SK-N-SH treated with all-trans-retinoic acid at 6 μM for 48 hours (cell line): ENCODE data around the gene COMT.

Experiments
- ARNTL ChIP-seq: fragments of 450-650 bp; formaldehyde crosslinking; IDR thresholded peaks from 2 replicates; pipeline ENCODE4 v1.5.0; 2020; ENCODE audit warnings: low read depth, mild to moderate bottlenecking, moderate library complexity, borderline replicate concordance
- CSDC2 ChIP-seq: fragments of 250-450 bp; sonication (Bioruptor Pico); IDR thresholded peaks from 2 replicates; pipeline ENCODE4 v1.5.0; 2020; ENCODE audit warnings: mild to moderate bottlenecking, moderate library complexity
- ISL1 ChIP-seq: fragments of 250-450 bp; sonication (Bioruptor Pico); IDR thresholded peaks from 2 replicates; pipeline ENCODE4 v2.1.2; 2022; ENCODE audit warnings: mild to moderate bottlenecking, moderate library complexity
- TCF4 ChIP-seq: fragments of 250-450 bp; sonication (Bioruptor Pico); IDR thresholded peaks from 2 replicates; pipeline ENCODE4 v1.8.0; 2021; ENCODE audit warnings: mild to moderate bottlenecking, moderate library complexity, borderline replicate concordance
- ZC3H10 ChIP-seq: fragments of 250-450 bp; sonication (Bioruptor Pico); IDR thresholded peaks from 2 replicates; pipeline ENCODE4 v1.5.1; 2021; ENCODE audit warnings: mild to moderate bottlenecking, moderate library complexity
- ZFP30 ChIP-seq: fragments of 450-650 bp; formaldehyde crosslinking; IDR thresholded peaks from 2 replicates; pipeline ENCODE4 v1.5.0; 2022; ENCODE audit warnings: mild to moderate bottlenecking, moderate library complexity
- ZNF8 ChIP-seq: fragments of 450-650 bp; formaldehyde crosslinking; IDR thresholded peaks from 2 replicates; pipeline ENCODE4 v1.5.0; 2020; ENCODE audit warnings: mild to moderate bottlenecking, moderate library complexity
- TF ChIP-seq, protein P1 (sequence below): fragments of 250-450 bp; sonication (Bioruptor Pico); IDR thresholded peaks from 2 replicates; pipeline ENCODE4 v1.8.0; 2021; ENCODE audit warnings: low read depth, mild to moderate bottlenecking, moderate library complexity, borderline replicate concordance
- TF ChIP-seq, protein P2 (sequence below): fragments of 250-450 bp; sonication (Bioruptor Pico); IDR thresholded peaks from 2 replicates; pipeline ENCODE4 v1.8.0; 2020; ENCODE audit warnings: mild to moderate bottlenecking, moderate library complexity, borderline replicate concordance

GRCh38 chr22:19959043-19959586 lies 17.5 kb downstream of the COMT start:
- TF ChIP-seq ZNF8 (CRISPR knock-in tag) (no peak), ZC3H10 (CRISPR knock-in tag) (no peak), ZFP30 (no peak), ISL1 (CRISPR knock-in tag) (no peak), TCF4 (no peak), CSDC2 (no peak), ARNTL (CRISPR knock-in tag) (no peak)
- TF ChIP-seq, protein P1, sequence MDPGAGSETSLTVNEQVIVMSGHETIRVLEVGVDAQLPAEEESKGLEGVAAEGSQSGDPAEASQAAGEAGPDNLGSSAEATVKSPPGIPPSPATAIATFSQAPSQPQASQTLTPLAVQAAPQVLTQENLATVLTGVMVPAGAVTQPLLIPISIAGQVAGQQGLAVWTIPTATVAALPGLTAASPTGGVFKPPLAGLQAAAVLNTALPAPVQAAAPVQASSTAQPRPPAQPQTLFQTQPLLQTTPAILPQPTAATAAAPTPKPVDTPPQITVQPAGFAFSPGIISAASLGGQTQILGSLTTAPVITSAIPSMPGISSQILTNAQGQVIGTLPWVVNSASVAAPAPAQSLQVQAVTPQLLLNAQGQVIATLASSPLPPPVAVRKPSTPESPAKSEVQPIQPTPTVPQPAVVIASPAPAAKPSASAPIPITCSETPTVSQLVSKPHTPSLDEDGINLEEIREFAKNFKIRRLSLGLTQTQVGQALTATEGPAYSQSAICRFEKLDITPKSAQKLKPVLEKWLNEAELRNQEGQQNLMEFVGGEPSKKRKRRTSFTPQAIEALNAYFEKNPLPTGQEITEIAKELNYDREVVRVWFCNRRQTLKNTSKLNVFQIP = no peak
- TF ChIP-seq, protein P2, sequence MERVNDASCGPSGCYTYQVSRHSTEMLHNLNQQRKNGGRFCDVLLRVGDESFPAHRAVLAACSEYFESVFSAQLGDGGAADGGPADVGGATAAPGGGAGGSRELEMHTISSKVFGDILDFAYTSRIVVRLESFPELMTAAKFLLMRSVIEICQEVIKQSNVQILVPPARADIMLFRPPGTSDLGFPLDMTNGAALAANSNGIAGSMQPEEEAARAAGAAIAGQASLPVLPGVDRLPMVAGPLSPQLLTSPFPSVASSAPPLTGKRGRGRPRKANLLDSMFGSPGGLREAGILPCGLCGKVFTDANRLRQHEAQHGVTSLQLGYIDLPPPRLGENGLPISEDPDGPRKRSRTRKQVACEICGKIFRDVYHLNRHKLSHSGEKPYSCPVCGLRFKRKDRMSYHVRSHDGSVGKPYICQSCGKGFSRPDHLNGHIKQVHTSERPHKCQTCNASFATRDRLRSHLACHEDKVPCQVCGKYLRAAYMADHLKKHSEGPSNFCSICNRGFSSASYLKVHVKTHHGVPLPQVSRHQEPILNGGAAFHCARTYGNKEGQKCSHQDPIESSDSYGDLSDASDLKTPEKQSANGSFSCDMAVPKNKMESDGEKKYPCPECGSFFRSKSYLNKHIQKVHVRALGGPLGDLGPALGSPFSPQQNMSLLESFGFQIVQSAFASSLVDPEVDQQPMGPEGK (CRISPR knock-in tag) = no peak
